NCI-H524 treated with DMSO at 0.1 percent for 48 hours (cell line): ENCODE results near the gene CMYA5.
"Not testable (repeated sequence)": the region's sequence is repeated elsewhere in the genome, so short reads cannot be mapped to it uniquely, and the experiment has no call there.

Experiments used
- DNase-seq: peaks from one replicate; lab custom pipeline; 2025; lab: John Stamatoyannopoulos, UW

CMYA5 gene

DNA sequence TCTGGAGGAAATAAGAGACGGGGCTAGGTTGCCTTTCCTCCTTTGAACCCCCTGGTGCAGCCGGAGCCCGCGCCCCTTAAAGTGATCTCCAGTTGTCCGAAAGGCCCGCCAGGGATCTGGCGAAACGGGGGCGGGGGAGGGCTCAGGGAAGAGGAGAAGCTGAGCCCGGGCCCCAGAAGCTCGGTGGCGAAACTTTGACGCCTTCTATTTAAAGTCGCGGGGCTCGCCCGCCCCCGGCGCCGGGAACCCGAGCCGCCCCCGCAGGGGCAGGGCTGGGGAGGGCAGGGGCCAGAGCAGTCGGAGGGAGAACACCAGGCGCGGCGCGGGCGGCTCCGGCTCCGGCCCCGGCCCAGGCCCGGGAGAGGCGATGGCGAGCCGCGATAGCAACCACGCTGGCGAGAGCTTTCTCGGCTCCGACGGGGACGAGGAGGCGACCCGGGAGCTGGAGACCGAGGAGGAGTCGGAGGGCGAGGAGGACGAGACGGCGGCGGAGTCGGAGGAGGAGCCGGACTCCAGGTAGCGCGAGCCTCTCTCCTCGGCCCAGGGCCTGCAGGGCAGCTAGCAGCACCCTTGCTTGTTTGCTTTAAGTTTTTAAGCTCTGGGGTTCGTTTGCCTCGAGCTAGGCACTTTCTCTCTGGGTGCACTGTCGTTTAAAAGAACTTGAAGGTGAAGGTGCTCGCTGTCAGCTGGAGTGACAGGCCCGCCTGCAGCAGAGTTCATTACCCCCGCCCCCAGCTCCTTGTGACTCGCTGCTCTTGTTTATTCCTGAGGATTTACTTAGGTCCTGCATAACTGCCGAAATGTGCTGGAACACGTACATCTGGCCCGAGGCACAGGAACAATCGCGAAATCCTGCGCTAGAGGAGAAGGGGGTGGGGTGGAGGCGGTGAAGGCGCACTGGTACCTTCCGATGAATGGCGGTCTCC is at the start of gene CMYA5:
Gene CMYA5 (plus strand): TSS at position 296 of the 926 bp plus-strand sequence. CDS start 72 bp downstream, at position 368.
- DNase-seq: no peak

- DNase-seq: no peak
Observed at GRCh38 chr5:79640571-79641055, 49.0 kb upstream of the CMYA5 start.

GRCh38 chr5:79641414-79641813 is 48.2 kb upstream of the CMYA5 start:
- DNase-seq: no peak

DNA sequence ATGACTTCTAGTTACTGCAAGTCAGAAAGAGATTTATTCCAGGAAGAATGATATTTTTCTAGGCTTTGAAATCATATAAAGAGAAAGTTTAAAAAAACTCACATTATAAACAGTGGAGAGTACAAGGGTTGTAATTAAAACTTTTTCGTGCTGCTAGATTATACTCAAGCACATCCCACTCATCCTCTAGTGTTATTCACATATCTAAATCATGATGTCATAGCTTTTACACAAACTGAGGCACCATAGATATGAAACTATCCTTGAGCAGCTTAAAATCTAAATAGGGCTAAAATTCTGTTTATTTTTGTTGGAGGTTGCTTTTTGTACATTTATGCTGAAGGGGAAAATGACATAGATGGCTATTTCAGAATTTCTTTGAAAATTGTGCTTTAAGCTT is 47.4 kb upstream of the CMYA5 start:
- DNase-seq: no peak

GRCh38 chr5:79653843-79654242 is 35.8 kb upstream of the CMYA5 start:
- no peak for DNase-seq

GRCh38 chr5:79663212-79663611 is 26.4 kb upstream of the CMYA5 start:
- DNase-seq: no peak

GRCh38 chr5:79666758-79667157 is 22.9 kb upstream of the CMYA5 start:
- no peak for DNase-seq

DNA sequence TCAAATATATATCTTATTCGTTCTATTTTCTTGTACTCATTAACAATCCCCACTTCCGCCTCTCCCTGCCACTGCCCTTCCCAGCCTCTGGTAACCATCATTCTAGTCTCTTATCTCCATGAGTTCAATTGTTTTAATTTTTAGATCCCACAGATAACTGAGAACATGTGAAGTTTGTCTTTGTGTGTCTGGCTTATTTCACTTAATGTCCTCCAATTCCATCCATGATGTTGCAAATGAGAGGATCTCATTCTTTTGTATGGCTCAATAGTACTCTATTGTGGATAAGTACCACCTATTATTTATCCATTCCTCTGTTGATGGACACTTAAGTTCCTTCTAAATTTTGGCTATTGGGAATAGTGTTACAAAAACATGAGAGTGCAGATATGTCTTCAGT is 17.2 kb upstream of the CMYA5 start:
- no peak for DNase-seq

DNA sequence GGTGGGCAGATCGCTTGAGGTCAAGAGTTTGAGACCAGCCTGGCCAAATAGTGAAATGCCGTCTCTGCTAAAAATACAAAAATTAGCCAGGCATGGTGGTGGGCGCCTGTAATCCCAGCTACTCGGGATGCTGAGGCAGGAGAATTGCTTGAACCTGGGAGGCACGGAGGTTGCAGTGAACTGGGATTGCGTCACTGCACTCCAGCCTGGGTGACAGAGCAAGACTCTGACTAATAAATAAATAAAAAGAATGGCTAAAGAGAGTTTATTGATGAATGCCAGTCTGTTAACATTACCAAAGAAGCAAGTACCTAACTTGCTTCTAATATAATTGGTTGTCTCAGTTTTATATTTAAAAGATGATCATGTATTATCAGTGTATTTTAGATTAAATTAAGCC is 13.3 kb upstream of the CMYA5 start:
- not testable (repeated sequence) for DNase-seq

GRCh38 chr5:79682102-79682501 is 7.5 kb upstream of the CMYA5 start:
- not testable (repeated sequence) for DNase-seq

- no peak for DNase-seq
Observed at GRCh38 chr5:79684782-79685181, 4.9 kb upstream of the CMYA5 start.

- no peak for DNase-seq
Observed at GRCh38 chr5:79685627-79686026, 4.0 kb upstream of the CMYA5 start.

GRCh38 chr5:79686799-79687198 is 2.8 kb upstream of the CMYA5 start:
- DNase-seq: no peak

DNA sequence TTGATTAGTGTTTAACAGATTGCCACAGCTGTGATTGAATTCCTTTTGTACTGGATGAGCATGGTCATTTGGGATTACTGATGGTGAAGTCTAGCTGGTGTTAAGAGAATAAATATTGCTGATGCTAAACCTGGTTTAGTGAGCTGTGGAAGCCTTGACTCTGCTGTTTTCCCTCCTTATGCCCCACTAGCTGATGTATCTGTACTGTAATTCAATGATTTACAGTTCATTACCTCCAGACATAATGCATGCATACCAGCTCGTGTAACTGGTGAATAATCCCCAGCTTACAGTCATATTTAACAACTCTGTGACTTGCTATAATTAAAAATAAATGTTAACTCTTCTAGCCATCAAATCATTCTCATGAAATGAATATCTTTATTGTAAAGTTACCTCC is 1.7 kb upstream of the CMYA5 start:
- no peak for DNase-seq

- DNase-seq: no peak
Observed at GRCh38 chr5:79691007-79691406, 1.4 kb downstream of the CMYA5 start.

DNA sequence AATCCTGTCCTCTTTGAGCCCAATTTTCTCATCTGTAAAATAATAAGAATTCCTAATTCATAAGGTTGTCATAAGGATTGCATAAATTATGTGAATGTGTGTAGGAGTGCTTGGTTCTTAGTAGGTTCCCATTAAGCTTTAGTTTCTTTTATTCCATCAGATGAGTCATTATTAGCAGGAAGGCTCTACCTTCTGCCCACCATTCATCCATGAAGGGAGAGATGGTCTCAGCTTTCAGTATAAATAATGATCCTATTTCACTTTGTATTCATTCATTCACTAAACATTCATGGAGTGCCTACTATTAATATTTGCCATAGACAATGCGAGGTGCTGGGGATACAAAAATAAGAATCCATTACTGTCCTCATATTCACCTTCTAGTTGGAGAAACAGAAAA is 3.0 kb downstream of the CMYA5 start:
- no peak for DNase-seq

GRCh38 chr5:79694183-79694582 is 4.5 kb downstream of the CMYA5 start:
- no peak for DNase-seq

GRCh38 chr5:79694652-79695051 is 5.0 kb downstream of the CMYA5 start:
- peak; percentile 3 for DNase-seq

GRCh38 chr5:79695526-79695925 is 5.9 kb downstream of the CMYA5 start:
- no peak for DNase-seq

DNA sequence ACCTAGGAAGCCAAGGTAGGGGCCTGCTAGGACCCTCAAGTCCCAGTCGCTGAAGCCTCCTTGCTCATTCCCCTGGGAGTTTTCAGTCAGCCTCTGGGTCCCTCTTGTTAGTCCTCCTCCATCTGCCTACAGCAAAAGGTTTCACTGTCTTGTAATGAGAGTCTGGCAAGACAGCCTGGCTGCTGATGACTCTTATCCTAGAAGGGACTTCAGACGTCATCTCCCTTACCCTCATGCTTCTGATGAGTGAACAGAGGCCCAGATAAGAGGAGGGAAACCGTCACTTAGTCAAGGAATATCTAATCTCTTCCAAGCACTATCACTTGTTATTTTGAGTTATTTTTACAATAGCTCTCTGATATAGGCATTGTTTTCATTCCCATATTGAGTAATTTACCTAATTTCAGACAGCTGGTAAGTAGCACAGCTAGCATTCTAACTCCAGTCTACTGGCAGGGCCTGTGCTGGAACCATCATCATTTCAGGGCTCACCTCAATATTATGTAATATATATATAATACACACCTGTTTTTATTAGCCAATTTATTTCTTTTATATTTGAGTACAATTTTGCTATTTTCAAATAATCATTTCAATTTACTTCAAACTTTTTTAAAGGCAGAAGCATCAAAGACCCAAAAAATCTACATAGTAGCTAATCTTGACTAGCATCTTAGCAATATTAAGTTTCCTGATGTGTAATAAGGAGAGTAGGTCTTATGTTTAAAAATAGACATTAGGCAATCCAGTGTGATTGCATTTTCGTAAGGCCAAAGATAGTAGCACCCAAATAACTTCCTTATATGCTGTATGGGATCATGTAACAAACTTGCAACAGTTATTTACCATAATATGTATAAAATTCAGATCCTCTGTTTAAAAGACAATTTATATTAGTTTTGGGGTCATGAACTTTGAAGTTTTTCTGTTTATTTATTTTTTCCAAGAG is 7.9 kb downstream of the CMYA5 start:
- no peak for DNase-seq

GRCh38 chr5:79699763-79700400 is 10.2 kb downstream of the CMYA5 start:
- DNase-seq: no peak
